Caco-2 (cell line): ENCODE data around the gene TSPAN14. TPM values are rescaled to one million over a fixed set of nuclear protein-coding genes. Genes with fewer than 3 reads are reported as not detected.
A peak's percentile ranks its signal among the peaks of the same experiment; 100 is the strongest.

Experiments used
- BruUV-seq: library from RNA; stranded (reverse); fragments of 400-500 nt; replicated peaks from 2 replicates; lab custom pipeline; 2021; lab: Mats Ljungman, UMichigan
- CTCF ChIA-PET: fragments of 300-600 bp; sonication (Branson Sonifier 250); formaldehyde crosslinking; loops from one replicate; lab custom pipeline; 2022; ENCODE audit warnings: antibody characterized with exemption; lab: Charles Lee
- POLR2A ChIA-PET: fragments of 300-600 bp; sonication (Branson Sonifier 250); formaldehyde crosslinking; loops from one replicate; lab custom pipeline; 2022; ENCODE audit warnings: antibody characterized with exemption; lab: Charles Lee
- DNase-seq, 2 experiments: peaks; one replicate each; pipeline versions ENCODE4 v3.0.0 to v3.0.0-alpha.2; 2020 to 2022
- H3K27me3 ChIP-seq: replicated peaks from 2 replicates; pipeline ENCODE4 v1.6.0; 2011; ENCODE audit warnings: low read length; ENCODE audit not compliant: control insufficient read depth, insufficient read depth
- H3K36me3 ChIP-seq: 2 replicates; pipeline ENCODE4 v1.5.1; 2011; ENCODE audit warnings: low read length; ENCODE audit not compliant: control insufficient read depth, insufficient read depth
- H3K4me1 ChIP-seq: fragments of 250-450 bp; sonication (Bioruptor Pico); 2 replicates; pipeline ENCODE4 v1.5.1; 2020; ENCODE audit warnings: mild to moderate bottlenecking
- H3K4me3 ChIP-seq: 2 replicates; pipeline ENCODE4 v1.5.1; 2011; ENCODE audit warnings: low read depth, mild to moderate bottlenecking, control low read depth, low read length
- H3K9me3 ChIP-seq: fragments of 250-450 bp; sonication (Bioruptor Pico); 2 replicates; pipeline ENCODE4 v1.5.1; 2020; ENCODE audit warnings: mild to moderate bottlenecking, moderate library complexity
- H3K27ac Mint-ChIP-seq: one replicate; pipeline ENCODE4 v1.8.0; 2022; ENCODE audit warnings: mixed read lengths; ENCODE audit not compliant: unreplicated experiment
- H3K27me3 Mint-ChIP-seq: one replicate; pipeline ENCODE4 v1.8.0; 2022; ENCODE audit warnings: mixed read lengths; ENCODE audit not compliant: insufficient read depth, unreplicated experiment
- H3K36me3 Mint-ChIP-seq: one replicate; pipeline ENCODE4 v1.8.0; 2022; ENCODE audit warnings: mild to moderate bottlenecking, mixed read lengths; ENCODE audit not compliant: insufficient read depth, unreplicated experiment
- H3K4me1 Mint-ChIP-seq: one replicate; pipeline ENCODE4 v1.8.0; 2022; ENCODE audit warnings: low read depth, mixed read lengths; ENCODE audit not compliant: unreplicated experiment
- H3K4me3 Mint-ChIP-seq: one replicate; pipeline ENCODE4 v1.8.0; 2022; ENCODE audit warnings: mild to moderate bottlenecking, moderate library complexity, mixed read lengths; ENCODE audit not compliant: unreplicated experiment
- H3K9me3 Mint-ChIP-seq: one replicate; pipeline ENCODE4 v1.8.0; 2022; ENCODE audit warnings: mixed read lengths; ENCODE audit not compliant: unreplicated experiment
- CTCF ChIP-seq, 2 experiments: fragments of 200-600 bp in 1 of 2; IDR thresholded peaks; 1 replicate in 1 of 2; 2 replicates in 1 of 2; pipeline versions ENCODE4 v1.5.1 to v1.8.0; 2011 to 2022; ENCODE audit warnings: antibody characterized with exemption in 1 of 2, control low read depth in 1 of 2, inconsistent platforms in 1 of 2, low read depth in 1 of 2, low read length in 1 of 2, mild to moderate bottlenecking in 1 of 2, moderate library complexity in 1 of 2; ENCODE audit not compliant: insufficient read depth in 1 of 2, severe bottlenecking in 1 of 2, unreplicated experiment in 1 of 2
- intact Hi-C: fragments of 100-400 bp; cut with micrococcal nuclease; formaldehyde crosslinking; loops from one replicate; pipeline ENCODE4 v1.10.0; 2022; ENCODE audit not compliant: unreplicated experiment
- total RNA-seq: library from RNA; stranded (reverse); gene quantifications from 2 replicates; pipeline ENCODE4 v1.2.3, GENCODE V29; 2022

Gene TSPAN14
- total RNA-seq, 1 experiment from 2014 or later: 140 TPM

GRCh38 chr10:80429521-80429973, 24.6 kb upstream of the TSPAN14 start:
- no peak for DNase-seq
- Histone ChIP-seq H3K36me3 (peaks cover 6% of the 10 kb centered on the region), H3K9me3 (no peaks in the 10 kb centered on the region), H3K4me3 (no peak overlapping the region), H3K4me1 (no peaks in the 10 kb centered on the region), H3K27me3 (no peaks in the 10 kb centered on the region)
- Mint-ChIP-seq H3K36me3 (peaks cover 62% of the 10 kb centered on the region), H3K27me3 (no peaks in the 10 kb centered on the region), H3K4me1 (no peaks in the 10 kb centered on the region), H3K27ac (no peak overlapping the region), H3K9me3 (no peaks in the 10 kb centered on the region), H3K4me3 (no peak overlapping the region)
- TF ChIP-seq CTCF (IDR thresholded peaks at IDR 0.05; ENCODE audit: insufficient read depth in 1 of 2, low read depth in 1 of 2, low read length in 1 of 2, severe bottlenecking in 1 of 2, unreplicated experiment in 1 of 2): no peak
- no TSS peak for BruUV-seq
- ChIA-PET CTCF (no interaction called here), POLR2A (no interaction called here)
- intact Hi-C loops: no loop called here

GRCh38 chr10:80433134-80433533, 21.0 kb upstream of the TSPAN14 start:
- no peaks in the 10 kb centered on the region for H3K4me1 Mint-ChIP-seq
- intact Hi-C loops: no loop called here
- no peaks in the 10 kb centered on the region for H3K27me3 Mint-ChIP-seq
- no peak overlapping the region for H3K4me3 Mint-ChIP-seq
- Histone ChIP-seq H3K4me3 (no peak overlapping the region), H3K4me1 (no peaks in the 10 kb centered on the region), H3K36me3 (peaks cover under 1% of the 10 kb centered on the region; the same call in 1 of the 2 replicates), H3K9me3 (no peaks in the 10 kb centered on the region), H3K27me3 (no peaks in the 10 kb centered on the region)
- BruUV-seq: no TSS peak
- H3K36me3 Mint-ChIP-seq: peaks cover 48% of the 10 kb centered on the region
- no peak for TF ChIP-seq CTCF (IDR thresholded peaks at IDR 0.05; ENCODE audit: insufficient read depth in 1 of 2, low read depth in 1 of 2, low read length in 1 of 2, severe bottlenecking in 1 of 2, unreplicated experiment in 1 of 2)
- no peak for DNase-seq
- CTCF ChIA-PET: no interaction called here
- H3K9me3 Mint-ChIP-seq: no peaks in the 10 kb centered on the region
- POLR2A ChIA-PET: no interaction called here
- no peak overlapping the region for H3K27ac Mint-ChIP-seq

GRCh38 chr10:80436446-80437098, 17.5 kb upstream of the TSPAN14 start:
- BruUV-seq: no TSS peak
- TF ChIP-seq CTCF (IDR thresholded peaks at IDR 0.05; ENCODE audit: insufficient read depth in 1 of 2, low read depth in 1 of 2, low read length in 1 of 2, severe bottlenecking in 1 of 2, unreplicated experiment in 1 of 2): no peak
- Histone ChIP-seq H3K4me3 (no peak overlapping the region), H3K36me3 (no peaks in the 10 kb centered on the region; the same call in 1 of the 2 replicates), H3K4me1 (no peaks in the 10 kb centered on the region), H3K27me3 (no peaks in the 10 kb centered on the region), H3K9me3 (no peaks in the 10 kb centered on the region)
- Mint-ChIP-seq H3K4me3 (no peak overlapping the region), H3K9me3 (no peaks in the 10 kb centered on the region), H3K4me1 (no peaks in the 10 kb centered on the region), H3K27ac (peak overlapping the region; percentile 14), H3K36me3 (peaks cover 30% of the 10 kb centered on the region), H3K27me3 (no peaks in the 10 kb centered on the region)
- intact Hi-C loops: no loop called here
- ChIA-PET POLR2A (no interaction called here), CTCF (no interaction called here)
- no peak for DNase-seq
